NCI-H2227 treated with DMSO at 0.1 percent for 48 hours (cell line): Measurements from ENCODE around the gene ARHGAP33.

Experiments used
- DNase-seq: peaks from one replicate; lab custom pipeline; 2025; lab: John Stamatoyannopoulos, UW

The ARHGAP33 gene

DNA sequence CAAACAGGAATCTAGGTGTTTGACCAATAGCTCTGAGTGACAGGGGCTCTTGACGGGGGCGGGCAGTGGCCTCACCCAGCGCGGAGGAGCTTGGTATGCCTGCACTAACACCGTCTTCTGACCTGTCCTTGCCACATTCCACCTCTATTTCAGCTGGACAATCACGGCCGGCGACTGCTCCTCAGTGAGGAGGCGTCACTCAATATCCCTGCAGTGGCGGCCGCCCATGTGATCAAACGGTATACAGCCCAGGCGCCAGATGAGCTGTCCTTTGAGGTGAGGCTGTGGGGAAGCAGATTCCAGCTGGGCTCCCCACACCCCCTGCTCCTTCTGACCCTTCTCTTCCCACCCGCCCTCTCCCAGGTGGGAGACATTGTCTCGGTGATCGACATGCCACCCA lies 4.7 kb downstream of the ARHGAP33 start:
- DNase-seq, result no peak

- no peak for DNase-seq
Measured at GRCh38 chr19:35780717-35781116, 5.4 kb downstream of the ARHGAP33 start.

- no peak for DNase-seq
Measured at GRCh38 chr19:35781650-35782049, 6.3 kb downstream of the ARHGAP33 start.

- DNase-seq, result no peak
Measured at GRCh38 chr19:35782589-35782988, 7.2 kb downstream of the ARHGAP33 start.

GRCh38 chr19:35783469-35784434 lies 8.4 kb downstream of the ARHGAP33 start:
- DNase-seq, result no peak

DNA sequence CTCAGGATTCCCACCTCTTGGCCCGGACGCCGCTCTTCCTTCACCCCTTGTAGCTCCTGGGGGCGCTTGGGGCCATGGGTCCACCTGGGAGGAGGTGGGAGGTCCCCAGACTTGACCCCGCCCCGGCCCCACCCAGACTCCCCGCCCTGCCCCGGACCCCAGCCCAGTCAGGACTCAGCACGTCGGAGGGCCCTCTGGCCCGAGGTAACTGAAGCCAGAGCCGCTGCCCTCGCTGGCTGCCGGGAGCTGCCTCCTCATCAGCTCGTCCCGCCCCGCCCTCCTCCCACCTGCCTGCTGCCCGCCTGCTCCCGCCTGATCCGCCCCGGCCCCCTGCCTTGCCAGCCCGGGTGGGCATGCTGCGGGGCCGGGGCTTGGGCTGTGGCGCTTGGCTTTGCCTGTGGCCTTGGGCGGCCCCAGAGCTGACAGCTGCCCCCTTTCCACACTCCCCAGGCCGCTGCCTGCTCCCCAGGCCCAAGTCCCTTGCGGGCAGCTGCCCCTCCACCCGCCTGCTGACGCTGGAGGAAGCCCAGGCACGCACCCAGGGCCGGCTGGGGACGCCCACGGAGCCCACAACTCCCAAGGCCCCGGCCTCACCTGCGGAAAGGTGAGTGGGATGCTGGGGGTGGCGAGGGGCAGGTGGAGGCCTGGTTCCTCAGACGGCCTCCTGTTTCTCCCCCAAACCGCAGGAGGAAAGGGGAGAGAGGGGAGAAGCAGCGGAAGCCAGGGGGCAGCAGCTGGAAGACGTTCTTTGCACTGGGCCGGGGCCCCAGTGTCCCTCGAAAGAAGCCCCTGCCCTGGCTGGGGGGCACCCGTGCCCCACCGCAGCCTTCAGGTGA lies 9.4 kb downstream of the ARHGAP33 start:
- no peak for DNase-seq

DNA sequence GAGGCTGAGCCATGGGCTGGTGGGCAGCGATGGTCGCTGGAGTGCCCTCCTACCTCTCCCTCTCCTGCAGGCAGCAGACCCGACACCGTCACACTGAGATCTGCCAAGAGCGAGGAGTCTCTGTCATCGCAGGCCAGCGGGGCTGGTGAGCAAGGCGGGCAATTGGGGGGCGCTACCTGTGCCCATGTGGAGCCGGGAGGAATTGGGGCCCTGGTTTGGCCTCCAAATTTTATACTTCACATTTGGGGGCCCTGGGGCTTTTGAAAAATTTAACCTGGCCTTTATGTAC lies 9.9 kb downstream of the ARHGAP33 start:
- DNase-seq, result no peak

DNA sequence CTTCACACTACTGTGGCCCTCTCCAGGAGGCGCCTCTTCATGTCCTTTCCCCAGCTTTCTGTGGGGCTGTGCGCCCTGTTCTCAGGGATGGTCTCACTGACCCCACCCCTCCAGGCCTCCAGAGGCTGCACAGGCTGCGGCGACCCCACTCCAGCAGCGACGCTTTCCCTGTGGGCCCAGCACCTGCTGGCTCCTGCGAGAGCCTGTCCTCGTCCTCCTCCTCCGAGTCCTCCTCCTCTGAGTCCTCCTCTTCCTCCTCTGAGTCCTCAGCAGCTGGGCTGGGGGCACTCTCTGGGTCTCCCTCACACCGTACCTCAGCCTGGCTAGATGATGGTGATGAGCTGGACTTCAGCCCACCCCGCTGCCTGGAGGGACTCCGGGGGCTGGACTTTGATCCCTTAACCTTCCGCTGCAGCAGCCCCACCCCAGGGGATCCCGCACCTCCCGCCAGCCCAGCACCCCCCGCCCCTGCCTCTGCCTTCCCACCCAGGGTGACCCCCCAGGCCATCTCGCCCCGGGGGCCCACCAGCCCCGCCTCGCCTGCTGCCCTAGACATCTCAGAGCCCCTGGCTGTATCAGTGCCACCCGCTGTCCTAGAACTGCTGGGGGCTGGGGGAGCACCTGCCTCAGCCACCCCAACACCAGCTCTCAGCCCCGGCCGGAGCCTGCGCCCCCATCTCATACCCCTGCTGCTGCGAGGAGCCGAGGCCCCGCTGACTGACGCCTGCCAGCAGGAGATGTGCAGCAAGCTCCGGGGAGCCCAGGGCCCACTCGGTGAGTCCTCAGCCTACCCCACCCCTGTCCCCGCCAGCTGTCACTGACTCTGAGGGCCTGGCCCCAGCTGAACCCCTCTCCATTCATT lies 11.2 kb downstream of the ARHGAP33 start:
- DNase-seq, result no peak

DNA sequence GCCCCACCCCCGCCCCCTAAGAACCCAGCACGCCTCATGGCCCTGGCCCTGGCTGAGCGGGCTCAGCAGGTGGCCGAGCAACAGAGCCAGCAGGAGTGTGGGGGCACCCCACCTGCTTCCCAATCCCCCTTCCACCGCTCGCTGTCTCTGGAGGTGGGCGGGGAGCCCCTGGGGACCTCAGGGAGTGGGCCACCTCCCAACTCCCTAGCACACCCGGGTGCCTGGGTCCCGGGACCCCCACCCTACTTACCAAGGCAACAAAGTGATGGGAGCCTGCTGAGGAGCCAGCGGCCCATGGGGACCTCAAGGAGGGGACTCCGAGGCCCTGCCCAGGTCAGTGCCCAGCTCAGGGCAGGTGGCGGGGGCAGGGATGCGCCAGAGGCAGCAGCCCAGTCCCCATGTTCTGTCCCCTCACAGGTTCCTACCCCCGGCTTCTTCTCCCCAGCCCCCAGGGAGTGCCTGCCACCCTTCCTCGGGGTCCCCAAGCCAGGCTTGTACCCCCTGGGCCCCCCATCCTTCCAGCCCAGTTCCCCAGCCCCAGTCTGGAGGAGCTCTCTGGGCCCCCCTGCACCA lies 11.9 kb downstream of the ARHGAP33 start:
- no peak for DNase-seq

GRCh38 chr19:35788205-35788960 lies 13.0 kb downstream of the ARHGAP33 start:
- no peak for DNase-seq

- DNase-seq, result no peak
Measured at GRCh38 chr19:35789195-35789977, 14.0 kb downstream of the ARHGAP33 start.

DNA sequence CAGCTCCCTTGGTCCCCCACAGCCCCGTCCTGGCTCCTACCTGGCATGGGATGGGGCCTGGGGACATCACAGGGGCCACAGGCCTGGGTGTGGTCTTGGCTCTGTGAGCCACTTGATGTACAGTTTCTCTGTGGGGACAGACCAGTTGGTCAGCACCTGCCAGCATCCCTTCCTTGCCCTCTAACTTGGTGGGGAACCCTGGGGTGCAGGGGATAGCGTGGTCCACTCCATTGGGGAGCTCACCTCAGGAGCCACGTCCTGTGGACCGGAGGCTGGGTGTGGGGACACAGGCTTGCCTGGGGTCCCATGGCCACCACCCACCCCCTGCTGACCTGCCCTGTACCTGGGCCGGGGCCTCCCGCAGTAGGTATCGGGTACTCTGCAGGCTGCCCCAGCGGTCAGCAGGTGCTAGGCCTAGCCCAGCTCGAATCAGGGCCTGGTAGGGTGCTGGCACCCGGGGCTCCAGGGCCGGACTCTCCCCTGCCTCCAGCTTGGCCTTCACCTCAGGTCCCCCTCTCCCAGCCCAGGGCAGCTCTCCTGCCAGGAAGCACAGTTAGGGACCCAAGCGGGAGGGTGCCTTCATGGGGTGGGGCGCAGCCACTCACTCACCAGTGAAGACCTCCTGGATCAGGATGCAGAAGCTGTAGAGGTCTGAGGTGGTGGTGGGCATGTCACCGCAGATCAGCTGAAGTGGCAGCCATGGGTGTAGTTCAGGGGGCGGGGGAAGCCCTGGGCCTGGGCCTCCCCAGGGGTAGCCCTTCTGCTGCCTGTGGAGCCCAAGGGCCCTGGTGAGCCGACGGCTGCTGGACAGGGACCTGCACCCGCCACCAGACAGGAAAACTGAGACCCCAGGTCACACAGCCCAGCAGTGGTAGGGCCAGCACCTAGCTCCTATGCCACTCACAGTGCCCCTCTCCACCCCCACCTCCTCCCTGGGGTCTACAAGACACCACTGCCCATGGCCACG lies 14.9 kb downstream of the ARHGAP33 start:
- DNase-seq, result no peak

DNA sequence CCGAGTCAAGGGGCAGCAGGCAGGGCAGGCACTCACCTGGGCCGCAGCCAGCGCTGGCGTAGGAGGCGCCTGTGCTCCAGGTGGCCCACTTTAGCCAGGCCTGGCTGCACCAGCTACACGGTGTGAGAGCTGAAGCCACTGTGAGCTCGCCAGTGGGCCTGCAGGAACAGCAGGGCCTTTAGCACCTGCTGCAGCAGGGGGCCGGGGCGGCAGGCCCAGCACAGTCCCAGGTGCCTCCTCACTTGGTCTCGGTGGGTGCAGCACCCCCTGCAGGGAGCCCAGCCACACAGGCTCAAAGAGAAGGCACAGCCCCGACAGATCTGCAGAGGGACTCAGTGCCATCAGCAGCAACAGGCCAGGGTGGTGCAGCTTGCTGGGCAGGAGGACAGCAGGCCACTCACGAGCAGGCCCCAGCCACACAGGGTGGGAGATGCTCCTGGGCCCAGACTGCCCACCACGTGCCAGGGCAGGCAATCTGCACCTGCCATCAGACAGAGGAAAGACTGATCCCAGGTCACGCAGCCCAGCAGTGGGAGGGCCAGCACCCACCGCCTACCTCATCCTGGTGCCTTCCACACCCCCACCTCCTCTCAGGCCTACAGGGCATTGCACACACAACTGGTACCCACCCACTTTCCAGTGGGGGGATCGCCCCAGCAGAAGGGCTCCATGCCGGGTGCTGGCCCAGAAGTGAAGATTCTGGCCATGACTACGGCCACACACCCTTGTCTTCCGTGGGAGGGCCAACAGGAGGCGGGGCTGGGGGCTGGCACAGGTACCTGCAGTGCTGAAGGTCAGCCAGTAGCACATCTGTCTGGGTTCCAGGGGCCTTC lies 15.8 kb downstream of the ARHGAP33 start:
- DNase-seq, result no peak

DNA sequence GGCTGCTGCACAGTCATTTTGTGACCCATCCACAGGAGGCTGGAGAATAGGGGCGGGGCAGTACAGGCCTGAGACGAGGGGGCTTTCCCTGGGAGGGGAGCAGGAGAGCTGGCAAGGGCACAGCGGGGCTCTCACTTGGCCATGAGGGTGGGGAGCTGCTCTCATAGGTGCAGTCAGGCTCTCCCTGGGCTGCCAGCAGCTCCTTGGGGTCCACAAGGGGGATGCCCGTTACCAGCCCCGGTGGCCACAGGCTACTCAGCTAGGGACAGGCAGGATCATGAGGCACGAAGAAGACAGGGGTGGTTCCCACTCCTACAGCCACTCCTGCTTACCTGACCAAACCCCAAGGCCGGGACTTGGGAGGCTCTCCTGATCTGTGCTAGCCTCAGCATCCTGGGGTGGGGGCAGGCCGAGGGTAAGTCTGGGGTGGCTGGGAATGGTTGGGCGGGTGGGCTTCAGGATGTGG lies 16.5 kb downstream of the ARHGAP33 start:
- DNase-seq, result no peak

DNA sequence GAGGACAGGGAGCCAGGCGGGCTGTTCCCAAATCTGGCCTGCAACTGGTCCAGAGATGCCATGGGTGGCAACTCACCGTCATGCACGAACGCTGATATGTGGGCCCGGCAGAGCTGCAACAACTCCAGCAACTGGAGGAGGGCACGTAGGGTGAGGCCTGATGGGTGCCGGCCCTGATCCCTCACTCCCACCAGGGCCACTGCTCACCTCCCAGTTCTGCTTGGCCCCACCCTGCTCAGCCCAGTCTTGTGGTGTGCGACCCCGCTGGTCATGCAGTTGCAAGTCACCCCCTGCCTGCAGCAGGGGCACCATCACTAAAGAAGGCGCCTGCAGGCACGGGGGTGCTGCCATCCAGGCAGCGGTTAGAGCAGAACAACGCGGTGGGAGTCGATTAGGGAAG lies 16.9 kb downstream of the ARHGAP33 start:
- no peak for DNase-seq

DNA sequence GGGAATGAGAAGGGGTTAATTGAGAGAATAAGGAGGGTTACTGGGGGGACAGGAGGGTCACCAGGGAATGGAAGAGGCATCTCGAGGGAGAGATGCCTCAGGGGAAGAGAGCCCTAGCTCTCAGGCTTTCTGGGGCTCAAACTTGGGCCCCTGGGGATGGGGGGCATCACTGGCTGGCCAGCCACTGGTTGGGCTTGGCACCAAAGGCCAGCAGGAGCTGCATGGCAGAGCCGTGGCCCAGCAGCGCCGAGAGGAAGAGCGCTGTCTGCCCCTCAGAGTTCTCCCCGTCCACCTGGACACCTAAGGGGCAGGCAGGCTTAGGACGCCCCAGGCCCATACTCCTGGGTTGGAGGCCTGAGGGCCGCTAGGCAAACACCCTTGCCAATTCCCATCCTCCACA lies 17.5 kb downstream of the ARHGAP33 start:
- DNase-seq, result no peak

GRCh38 chr19:35793381-35794165 lies 18.2 kb downstream of the ARHGAP33 start:
- no peak for DNase-seq
